Loucy (cell line): ENCODE results near the gene SDS.

ENCODE experiments used
- H2AFZ ChIP-seq: fragments of 200-600 bp; sonication (generic); 2 replicates; pipeline ENCODE4 v1.6.0; 2016; ENCODE audit warnings: antibody characterized with exemption, mild to moderate bottlenecking, low read length, moderate library complexity
- H3F3A ChIP-seq: fragments of 200-600 bp; 2 replicates; pipeline ENCODE4 v1.6.0; 2016; ENCODE audit warnings: antibody characterized with exemption, low read depth, mild to moderate bottlenecking
- H3K27me3 ChIP-seq: fragments of 200-600 bp; sonication (generic); 2 replicates; pipeline ENCODE4 v1.6.1; 2014; ENCODE audit warnings: low read length, mild to moderate bottlenecking; ENCODE audit not compliant: insufficient read depth, poor library complexity, severe bottlenecking
- H3K36me3 ChIP-seq: fragments of 200-600 bp; sonication (generic); 2 replicates; pipeline ENCODE4 v1.6.1; 2016; ENCODE audit warnings: low read length; ENCODE audit not compliant: insufficient read depth
- H3K4me1 ChIP-seq: fragments of 200-600 bp; sonication (generic); 2 replicates; pipeline ENCODE4 v1.5.1; 2014; ENCODE audit warnings: low read length, mild to moderate bottlenecking; ENCODE audit not compliant: insufficient read depth, poor library complexity, severe bottlenecking
- H3K4me2 ChIP-seq: fragments of 200-600 bp; sonication (generic); 2 replicates; pipeline ENCODE4 v1.6.0; 2014; ENCODE audit warnings: antibody characterized with exemption, low read length, low read depth, mild to moderate bottlenecking; ENCODE audit not compliant: poor library complexity, severe bottlenecking
- H3K4me3 ChIP-seq: fragments of 200-600 bp; sonication (generic); 2 replicates; pipeline ENCODE4 v1.5.1; 2014; ENCODE audit warnings: low read length, mild to moderate bottlenecking, mixed read lengths; ENCODE audit not compliant: poor library complexity, severe bottlenecking
- H3K79me2 ChIP-seq: fragments of 200-600 bp; sonication (generic); 2 replicates; pipeline ENCODE4 v1.6.1; 2014; ENCODE audit warnings: low read length; ENCODE audit not compliant: insufficient read depth
- H3K9ac ChIP-seq: fragments of 200-600 bp; sonication (generic); 2 replicates; pipeline ENCODE4 v1.6.0; 2014; ENCODE audit warnings: mild to moderate bottlenecking, low read depth, low read length, moderate library complexity; ENCODE audit not compliant: poor library complexity, severe bottlenecking
- H3K9me2 ChIP-seq: fragments of 200-600 bp; sonication (generic); replicated peaks from 2 replicates; pipeline ENCODE4 v1.6.1; 2016; ENCODE audit warnings: low read depth, low read length, mixed read lengths
- H3K9me3 ChIP-seq: fragments of 200-600 bp; sonication (generic); 2 replicates; pipeline ENCODE4 v1.6.1; 2014; ENCODE audit warnings: mild to moderate bottlenecking, antibody characterized with exemption, low read length, low read depth; ENCODE audit not compliant: insufficient read depth
- H4K20me1 ChIP-seq: fragments of 200-600 bp; sonication (generic); 2 replicates; pipeline ENCODE4 v1.6.0; 2014; ENCODE audit warnings: antibody characterized with exemption, low read length, mild to moderate bottlenecking; ENCODE audit not compliant: insufficient read depth, poor library complexity, severe bottlenecking
- CTCF ChIP-seq: fragments of 200-600 bp; sonication (generic); conservative IDR thresholded peaks from 2 replicates; pipeline ENCODE4 v1.5.1; 2014; ENCODE audit warnings: mild to moderate bottlenecking, antibody characterized with exemption, low read length
- EZH2phosphoT487 ChIP-seq: fragments of 200-600 bp; IDR thresholded peaks from 2 replicates; pipeline ENCODE4 v1.6.1; 2018; ENCODE audit warnings: antibody characterized with exemption, mild to moderate bottlenecking, moderate library complexity, borderline replicate concordance

Gene SDS

GRCh38 chr12:113435367-113435766 lies 31.7 kb upstream of the SDS start:
- Histone ChIP-seq H4K20me1 (no peaks in the 10 kb centered on the region), H2AFZ (no peak overlapping the region), H3K4me3 (no peak overlapping the region), H3K9ac (no peak overlapping the region), H3K4me1 (no peaks in the 10 kb centered on the region), H3K79me2 (no peaks in the 10 kb centered on the region), H3K27me3 (no peaks in the 10 kb centered on the region), H3F3A (no peaks in the 10 kb centered on the region), H3K9me3 (no peaks in the 10 kb centered on the region), H3K36me3 (no peaks in the 10 kb centered on the region), H3K9me2 (no peaks in the 10 kb centered on the region), H3K4me2 (no peak overlapping the region)
- TF ChIP-seq CTCF (no peak), EZH2phosphoT487 (no peak)

- Histone ChIP-seq H3K27me3 (no peaks in the 10 kb centered on the region), H3K4me1 (no peaks in the 10 kb centered on the region), H3F3A (no peaks in the 10 kb centered on the region), H3K79me2 (no peaks in the 10 kb centered on the region), H4K20me1 (no peaks in the 10 kb centered on the region), H3K4me2 (no peak overlapping the region), H3K9me3 (no peaks in the 10 kb centered on the region), H3K4me3 (no peak overlapping the region), H2AFZ (no peak overlapping the region), H3K36me3 (no peaks in the 10 kb centered on the region), H3K9ac (no peak overlapping the region), H3K9me2 (no peaks in the 10 kb centered on the region)
- TF ChIP-seq CTCF (no peak), EZH2phosphoT487 (no peak)
These were observed 29.3 kb upstream of the SDS start for GRCh38 chr12:113432986-113433385.

GRCh38 chr12:113428482-113428881 lies 24.8 kb upstream of the SDS start:
- Histone ChIP-seq H3K4me1 (no peaks in the 10 kb centered on the region), H3K9ac (no peak overlapping the region)
- TF ChIP-seq CTCF (no peak), EZH2phosphoT487 (no peak)

More at GRCh38 chr12:113428482-113428881, 24.8 kb upstream of the SDS start:
- Histone ChIP-seq H3F3A (no peaks in the 10 kb centered on the region), H3K27me3 (no peaks in the 10 kb centered on the region), H2AFZ (no peak overlapping the region), H3K36me3 (no peaks in the 10 kb centered on the region), H3K9me3 (no peaks in the 10 kb centered on the region), H3K79me2 (no peaks in the 10 kb centered on the region), H3K4me3 (no peak overlapping the region), H4K20me1 (no peaks in the 10 kb centered on the region), H3K4me2 (no peak overlapping the region), H3K9me2 (no peaks in the 10 kb centered on the region)
